Daoy (cell line): ENCODE measurements around the gene SMIM8. TPM values are rescaled to one million over a fixed set of nuclear protein-coding genes. Genes with fewer than 3 reads are reported as not detected.

ENCODE experiments used
- DNase-seq: peaks from one replicate; pipeline ENCODE4 v3.0.0-alpha.2; 2015; ENCODE audit warnings: low read depth
- total RNA-seq: library from RNA; depleted of rRNA; stranded (reverse); fragments of >200 nt; shearing (Covaris generic); gene quantifications from 2 replicates; pipeline ENCODE4 v1.2.3, GENCODE V29; 2014

The SMIM8 gene
- total RNA-seq, 1 experiment from 2014 or later = 2.8 TPM

GRCh38 chr6:87334683-87335082 lies 12.3 kb downstream of the SMIM8 start:
- DNase-seq = no peak

- no peak for DNase-seq
Observed at GRCh38 chr6:87336367-87336766, 14.0 kb downstream of the SMIM8 start.

- DNase-seq = no peak
Observed at GRCh38 chr6:87340230-87340629, 17.8 kb downstream of the SMIM8 start.

- DNase-seq = no peak
Observed at GRCh38 chr6:87341158-87341557, 18.8 kb downstream of the SMIM8 start.

- DNase-seq = no peak
Observed at GRCh38 chr6:87341899-87342298, 19.5 kb downstream of the SMIM8 start.

GRCh38 chr6:87342829-87343228 lies 20.4 kb downstream of the SMIM8 start:
- DNase-seq = no peak

- DNase-seq = no peak
Observed at GRCh38 chr6:87344731-87345130, 22.3 kb downstream of the SMIM8 start, which contains the start of gene C6orf163. TSS of gene C6orf163 (plus strand) at chr6:87344813. CDS start at chr6:87345100, 287 bp downstream.

- no peak for DNase-seq
Observed at GRCh38 chr6:87346700-87347099, 24.3 kb downstream of the SMIM8 start.

- DNase-seq = no peak
Observed at GRCh38 chr6:87349896-87350295, 27.5 kb downstream of the SMIM8 start.

GRCh38 chr6:87350516-87350915 lies 28.1 kb downstream of the SMIM8 start:
- no peak for DNase-seq

- no peak for DNase-seq
Observed at GRCh38 chr6:87351583-87351982, 29.2 kb downstream of the SMIM8 start.

- DNase-seq = no peak
Observed at GRCh38 chr6:87356181-87356580, 33.8 kb downstream of the SMIM8 start.

- no peak for DNase-seq
Observed at GRCh38 chr6:87357479-87358196, 35.2 kb downstream of the SMIM8 start.

- DNase-seq = no peak
Observed at GRCh38 chr6:87364602-87365252, 42.3 kb downstream of the SMIM8 start.

GRCh38 chr6:87366072-87366827 lies 43.9 kb downstream of the SMIM8 start:
- no peak for DNase-seq

GRCh38 chr6:87366899-87367298 lies 44.5 kb downstream of the SMIM8 start:
- no peak for DNase-seq

GRCh38 chr6:87373377-87373776 lies 51.0 kb downstream of the SMIM8 start:
- no peak for DNase-seq

- no peak for DNase-seq
Observed at GRCh38 chr6:87375315-87375714, 52.9 kb downstream of the SMIM8 start.

- no peak for DNase-seq
Observed at GRCh38 chr6:87376643-87377042, 54.3 kb downstream of the SMIM8 start.

GRCh38 chr6:87378947-87379346 lies 56.6 kb downstream of the SMIM8 start:
- DNase-seq = no peak

GRCh38 chr6:87382861-87383260 lies 60.5 kb downstream of the SMIM8 start:
- no peak for DNase-seq

GRCh38 chr6:87384038-87384437 lies 61.6 kb downstream of the SMIM8 start:
- DNase-seq = no peak

GRCh38 chr6:87384449-87384848 lies 62.1 kb downstream of the SMIM8 start:
- no peak for DNase-seq
